HepG2 (cell line): ENCODE measurements around the gene ST14. TPM values are rescaled to one million over a fixed set of nuclear protein-coding genes. Genes with fewer than 3 reads are reported as not detected.

Experiments used
- FOXP1 ChIP-seq, 2 experiments: fragments of 450-650 bp in 1 of 2; IDR thresholded peaks; 2 replicates each; pipeline ENCODE4 v1.6.1; 2017 to 2018; ENCODE audit warnings: antibody characterized with exemption in 1 of 2
- HOXA5 ChIP-seq: sonication (generic); formaldehyde crosslinking; IDR thresholded peaks from 2 replicates; pipeline ENCODE4 v1.4.0; 2020; ENCODE audit warnings: missing genetic modification reagents
- IKZF1 ChIP-seq: fragments of 450-650 bp; IDR thresholded peaks from 2 replicates; pipeline ENCODE4 v1.7.1; 2016
- KLF9 ChIP-seq: IDR thresholded peaks from 2 replicates; pipeline ENCODE4 v1.6.1; 2016; ENCODE audit warnings: low read depth
- MXD3 ChIP-seq: IDR thresholded peaks from 2 replicates; pipeline ENCODE4 v1.6.1; 2016; ENCODE audit warnings: mild to moderate bottlenecking, missing biosample characterization, missing genetic modification reagents
- NFE2L1 ChIP-seq: sonication (generic); formaldehyde crosslinking; IDR thresholded peaks from 2 replicates; pipeline ENCODE4 v1.4.0; 2020; ENCODE audit warnings: missing genetic modification reagents, mild to moderate bottlenecking, borderline replicate concordance
- NR2C2 ChIP-seq: sonication (generic); formaldehyde crosslinking; IDR thresholded peaks from 2 replicates; pipeline ENCODE4 v1.4.0; 2020; ENCODE audit warnings: missing genetic modification reagents, mild to moderate bottlenecking, moderate library complexity, borderline replicate concordance
- PCBP1 ChIP-seq: fragments of 200-400 bp; formaldehyde crosslinking; IDR thresholded peaks from 2 replicates; pipeline ENCODE4 v1.6.1; 2017; ENCODE audit warnings: mild to moderate bottlenecking, low read depth, low read length, borderline replicate concordance
- PTBP1 ChIP-seq: fragments of 200-400 bp; formaldehyde crosslinking; IDR thresholded peaks from 2 replicates; pipeline ENCODE4 v1.6.1; 2018; ENCODE audit warnings: low read length, low read depth; ENCODE audit not compliant: poor library complexity, severe bottlenecking
- SATB2 ChIP-seq: sonication (generic); formaldehyde crosslinking; IDR thresholded peaks from 2 replicates; pipeline ENCODE4 v1.5.0; 2020; ENCODE audit warnings: missing genetic modification reagents
- SP2 ChIP-seq: sonication (generic); formaldehyde crosslinking; IDR thresholded peaks from 2 replicates; pipeline ENCODE4 v1.5.1; 2020; ENCODE audit warnings: mild to moderate bottlenecking, missing genetic modification reagents
- TARDBP ChIP-seq: sonication (generic); formaldehyde crosslinking; IDR thresholded peaks from 2 replicates; pipeline ENCODE4 v1.8.0; 2022; ENCODE audit warnings: mild to moderate bottlenecking, missing genetic modification reagents
- ZMAT5 ChIP-seq: sonication (generic); formaldehyde crosslinking; IDR thresholded peaks from 2 replicates; pipeline ENCODE4 v1.5.0; 2020; ENCODE audit warnings: mild to moderate bottlenecking, low read depth, missing genetic modification reagents, borderline replicate concordance
- ZNF138 ChIP-seq: sonication (generic); formaldehyde crosslinking; IDR thresholded peaks from 2 replicates; pipeline ENCODE4 v1.5.0; 2020; ENCODE audit warnings: mild to moderate bottlenecking, low read depth, missing genetic modification reagents
- ZNF503 ChIP-seq: sonication (generic); formaldehyde crosslinking; IDR thresholded peaks from 2 replicates; pipeline ENCODE4 v1.4.0; 2020; ENCODE audit warnings: missing genetic modification reagents
- ZNF672 ChIP-seq: sonication (generic); formaldehyde crosslinking; IDR thresholded peaks from 2 replicates; pipeline ENCODE4 v1.8.1; 2022; ENCODE audit warnings: missing genetic modification reagents
- ZNF687 ChIP-seq: sonication (generic); formaldehyde crosslinking; IDR thresholded peaks from 2 replicates; pipeline ENCODE4 v1.5.1; 2020; ENCODE audit warnings: mild to moderate bottlenecking, missing genetic modification reagents, moderate library complexity
- ZNF775 ChIP-seq: sonication (generic); formaldehyde crosslinking; IDR thresholded peaks from 2 replicates; pipeline ENCODE4 v1.4.0; 2020; ENCODE audit warnings: missing genetic modification reagents, mild to moderate bottlenecking, moderate library complexity, borderline replicate concordance
- ZSCAN5A ChIP-seq: sonication (generic); formaldehyde crosslinking; IDR thresholded peaks from 2 replicates; pipeline ENCODE4 v1.8.0; 2022; ENCODE audit warnings: mild to moderate bottlenecking, missing genetic modification reagents, borderline replicate concordance
- polyA plus RNA-seq, 8 experiments: library from polyadenylated mRNA; depleted of rRNA in 3 of 8; stranded (reverse) in 7 of 8; unstranded in 1 of 8; fragments of >200 nt; fragmentation: Illumina TruSeq in 4 of 8; extraction: Trizol in 4 of 8; gene quantifications; 2 replicates each; pipeline versions ENCODE4 v1.2.1 to v1.2.3, GENCODE V29; 2011 to 2016; ENCODE audit warnings: low read depth in 4 of 8, missing spikeins in 1 of 8, mixed read lengths in 1 of 8; ENCODE audit not compliant: insufficient read depth in 1 of 8
- total RNA-seq, 5 experiments: library from RNA; depleted of rRNA; stranded (reverse); fragments of >200 nt; fragmentation: Illumina TruSeq; extraction: Trizol; gene quantifications; 2 replicates each; pipeline ENCODE4 v1.2.3, GENCODE V29; 2016; ENCODE audit warnings: low read depth in 1 of 5

Gene ST14
- total and polyA plus RNA-seq, 2 of the 13 experiments (the other 11 are each of a cell fraction or from before 2014, with no cell fraction given), result 0.88 to 1.4 TPM

GRCh38 chr11:130163346-130164220 lies 4.0 kb downstream of the ST14 start (continued):
- TF ChIP-seq ZMAT5 (CRISPR knock-in tag) (no peak), HOXA5 (CRISPR knock-in tag) (no peak; the same call in 1 of the 2 replicates), PCBP1 (no peak), MXD3 (no peak), ZNF775 (CRISPR knock-in tag) (no peak), NR2C2 (CRISPR knock-in tag) (no peak), ZSCAN5A (CRISPR knock-in tag) (no peak), IKZF1 (no peak), ZNF138 (0 out of 2 replicates have a peak, but pooled peaks have one; percentile 26), KLF9 (CRISPR knock-in tag) (no peak), SATB2 (CRISPR knock-in tag) (no peak; the same call in 1 of the 2 replicates), ZNF503 (CRISPR knock-in tag) (0 out of 2 replicates have a peak, but pooled peaks have one; percentile 48), ZNF687 (CRISPR knock-in tag) (peak; percentile 99), NFE2L1 (CRISPR knock-in tag) (no peak), SP2 (no peak), FOXP1 (IDR thresholded peaks at IDR 0.05) (no peak), FOXP1 (CRISPR knock-in tag; IDR thresholded peaks at IDR 0.05) (no peak), PTBP1 (no peak), TARDBP (peak; percentile 65; the same call in 1 of the 2 replicates), ZNF672 (CRISPR knock-in tag) (no peak)
